ENCODE results near the gene HUS1B. TPM values are rescaled to one million over a fixed set of nuclear protein-coding genes. Genes with fewer than 3 reads are reported as not detected.

The HUS1B gene
- total and polyA plus RNA-seq, 9 of the 15 experiments (the other 6 are each of a cell fraction or from before 2014, with no cell fraction given), result 0.16 to 1.4 (median 0.38) TPM; not detected in 1

DNA sequence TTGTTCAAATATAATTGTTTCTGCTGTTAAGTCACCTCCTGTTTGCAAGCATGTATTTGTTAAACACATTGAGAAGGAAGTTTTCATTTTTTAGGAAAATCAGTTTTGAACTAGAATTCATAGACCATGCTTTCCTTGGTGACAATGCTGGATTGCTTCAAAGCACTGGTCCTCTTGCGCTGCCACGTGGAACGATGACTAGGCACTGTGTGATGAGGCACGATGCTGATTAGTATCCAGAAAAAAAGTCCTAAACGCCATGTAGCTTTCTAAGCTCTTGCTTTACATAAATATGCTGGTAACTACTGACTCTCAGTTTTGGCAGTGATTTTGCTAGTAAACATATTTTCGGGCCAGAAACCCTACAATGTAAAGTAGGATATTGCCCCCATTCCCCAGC lies 47.1 kb upstream of the HUS1B start (continued):
- TF ChIP-seq JUND (IDR thresholded peaks at IDR 0.05; ENCODE audit: borderline replicate concordance, low read depth, low read length) (no peak), JUND (tag; IDR thresholded peaks at IDR 0.05; ENCODE audit: borderline replicate concordance, low read depth, low read length) (peak; percentile 20; the same call in 1 of the 3 replicates), RFX5 (IDR thresholded peaks at IDR 0.05; ENCODE audit: low read depth, low read length) (no peak), EP400 (IDR thresholded peaks at IDR 0.05) (peak; percentile 52; the same call in 1 of the 2 replicates), ZNF75A (CRISPR knock-in tag; IDR thresholded peaks at IDR 0.05) (no peak), ZNF41 (CRISPR knock-in tag; conservative IDR thresholded peaks at IDR 0.05) (no peak), ZEB2 (IDR thresholded peaks at IDR 0.05) (no peak), RCOR1 (IDR thresholded peaks at IDR 0.05; ENCODE audit: borderline replicate concordance in 1 of 2, low read depth in 2 of 2, low read length in 2 of 2) (peak in 1 of 2 experiments; percentile 25; a peak in 1 of 4 replicates), MYC (IDR thresholded peaks at IDR 0.05; ENCODE audit: low read depth, low read length) (peak; percentile 83), MYC (CRISPR knock-in tag; IDR thresholded peaks at IDR 0.05; ENCODE audit: borderline replicate concordance, low read depth) (no peak), RFX7 (CRISPR knock-in tag; IDR thresholded peaks at IDR 0.05) (no peak), SREBF1 (IDR thresholded peaks at IDR 0.05; ENCODE audit: borderline replicate concordance, low read depth, low read length) (no peak), ETS2 (tag; IDR thresholded peaks at IDR 0.05; ENCODE audit: borderline replicate concordance, poor library complexity, severe bottlenecking) (no peak), TAF9B (IDR thresholded peaks at IDR 0.05; ENCODE audit: partially characterized antibody) (no peak), CREBBP (IDR thresholded peaks at IDR 0.05; ENCODE audit: low read depth, low read length) (no peak), ZNF354B (CRISPR knock-in tag; IDR thresholded peaks at IDR 0.05) (no peak), PTTG1 (tag; IDR thresholded peaks at IDR 0.05; ENCODE audit: low read depth) (no peak), ZNF124 (CRISPR knock-in tag; IDR thresholded peaks at IDR 0.05) (no peak)
- TF ChIP-seq, protein P1, sequence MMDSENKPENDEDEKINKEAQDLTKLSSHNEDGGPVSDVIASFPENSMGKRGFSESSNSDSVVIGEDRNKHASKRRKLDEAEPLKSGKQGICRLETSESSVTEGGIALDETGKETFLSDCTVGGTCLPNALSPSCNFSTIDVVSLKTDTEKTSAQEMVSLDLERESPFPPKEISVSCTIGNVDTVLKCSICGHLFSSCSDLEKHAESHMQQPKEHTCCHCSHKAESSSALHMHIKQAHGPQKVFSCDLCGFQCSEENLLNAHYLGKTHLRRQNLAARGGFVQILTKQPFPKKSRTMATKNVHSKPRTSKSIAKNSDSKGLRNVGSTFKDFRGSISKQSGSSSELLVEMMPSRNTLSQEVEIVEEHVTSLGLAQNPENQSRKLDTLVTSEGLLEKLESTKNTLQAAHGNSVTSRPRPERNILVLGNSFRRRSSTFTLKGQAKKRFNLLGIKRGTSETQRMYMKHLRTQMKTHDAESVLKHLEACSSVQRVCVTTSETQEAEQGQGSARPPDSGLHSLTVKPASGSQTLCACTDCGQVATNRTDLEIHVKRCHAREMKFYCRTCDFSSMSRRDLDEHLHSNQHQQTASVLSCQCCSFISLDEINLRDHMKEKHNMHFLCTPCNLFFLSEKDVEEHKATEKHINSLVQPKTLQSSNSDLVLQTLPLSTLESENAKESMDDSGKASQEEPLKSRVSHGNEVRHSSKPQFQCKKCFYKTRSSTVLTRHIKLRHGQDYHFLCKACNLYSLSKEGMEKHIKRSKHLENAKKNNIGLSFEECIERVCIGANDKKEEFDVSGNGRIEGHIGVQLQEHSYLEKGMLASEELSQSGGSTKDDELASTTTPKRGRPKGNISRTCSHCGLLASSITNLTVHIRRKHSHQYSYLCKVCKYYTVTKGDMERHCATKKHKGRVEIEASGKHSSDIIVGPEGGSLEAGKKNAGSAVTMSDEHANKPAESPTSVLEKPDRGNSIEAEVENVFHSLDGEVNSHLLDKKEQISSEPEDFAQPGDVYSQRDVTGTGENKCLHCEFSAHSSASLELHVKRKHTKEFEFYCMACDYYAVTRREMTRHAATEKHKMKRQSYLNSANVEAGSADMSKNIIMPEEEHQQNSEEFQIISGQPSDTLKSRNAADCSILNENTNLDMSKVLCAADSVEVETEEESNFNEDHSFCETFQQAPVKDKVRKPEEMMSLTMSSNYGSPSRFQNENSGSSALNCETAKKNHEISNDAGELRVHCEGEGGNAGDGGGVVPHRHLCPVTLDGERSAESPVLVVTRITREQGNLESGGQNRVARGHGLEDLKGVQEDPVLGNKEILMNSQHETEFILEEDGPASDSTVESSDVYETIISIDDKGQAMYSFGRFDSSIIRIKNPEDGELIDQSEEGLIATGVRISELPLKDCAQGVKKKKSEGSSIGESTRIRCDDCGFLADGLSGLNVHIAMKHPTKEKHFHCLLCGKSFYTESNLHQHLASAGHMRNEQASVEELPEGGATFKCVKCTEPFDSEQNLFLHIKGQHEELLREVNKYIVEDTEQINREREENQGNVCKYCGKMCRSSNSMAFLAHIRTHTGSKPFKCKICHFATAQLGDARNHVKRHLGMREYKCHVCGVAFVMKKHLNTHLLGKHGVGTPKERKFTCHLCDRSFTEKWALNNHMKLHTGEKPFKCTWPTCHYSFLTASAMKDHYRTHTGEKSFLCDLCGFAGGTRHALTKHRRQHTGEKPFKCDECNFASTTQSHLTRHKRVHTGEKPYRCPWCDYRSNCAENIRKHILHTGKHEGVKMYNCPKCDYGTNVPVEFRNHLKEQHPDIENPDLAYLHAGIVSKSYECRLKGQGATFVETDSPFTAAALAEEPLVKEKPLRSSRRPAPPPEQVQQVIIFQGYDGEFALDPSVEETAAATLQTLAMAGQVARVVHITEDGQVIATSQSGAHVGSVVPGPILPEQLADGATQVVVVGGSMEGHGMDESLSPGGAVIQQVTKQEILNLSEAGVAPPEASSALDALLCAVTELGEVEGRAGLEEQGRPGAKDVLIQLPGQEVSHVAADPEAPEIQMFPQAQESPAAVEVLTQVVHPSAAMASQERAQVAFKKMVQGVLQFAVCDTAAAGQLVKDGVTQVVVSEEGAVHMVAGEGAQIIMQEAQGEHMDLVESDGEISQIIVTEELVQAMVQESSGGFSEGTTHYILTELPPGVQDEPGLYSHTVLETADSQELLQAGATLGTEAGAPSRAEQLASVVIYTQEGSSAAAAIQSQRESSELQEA (IDR thresholded peaks at IDR 0.05; ENCODE audit: low read depth), result no peak
- TF ChIP-seq, protein P2, sequence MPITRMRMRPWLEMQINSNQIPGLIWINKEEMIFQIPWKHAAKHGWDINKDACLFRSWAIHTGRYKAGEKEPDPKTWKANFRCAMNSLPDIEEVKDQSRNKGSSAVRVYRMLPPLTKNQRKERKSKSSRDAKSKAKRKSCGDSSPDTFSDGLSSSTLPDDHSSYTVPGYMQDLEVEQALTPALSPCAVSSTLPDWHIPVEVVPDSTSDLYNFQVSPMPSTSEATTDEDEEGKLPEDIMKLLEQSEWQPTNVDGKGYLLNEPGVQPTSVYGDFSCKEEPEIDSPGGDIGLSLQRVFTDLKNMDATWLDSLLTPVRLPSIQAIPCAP (CRISPR knock-in tag; IDR thresholded peaks at IDR 0.05; ENCODE audit: borderline replicate concordance), result no peak
- TF ChIP-seq, protein P3, sequence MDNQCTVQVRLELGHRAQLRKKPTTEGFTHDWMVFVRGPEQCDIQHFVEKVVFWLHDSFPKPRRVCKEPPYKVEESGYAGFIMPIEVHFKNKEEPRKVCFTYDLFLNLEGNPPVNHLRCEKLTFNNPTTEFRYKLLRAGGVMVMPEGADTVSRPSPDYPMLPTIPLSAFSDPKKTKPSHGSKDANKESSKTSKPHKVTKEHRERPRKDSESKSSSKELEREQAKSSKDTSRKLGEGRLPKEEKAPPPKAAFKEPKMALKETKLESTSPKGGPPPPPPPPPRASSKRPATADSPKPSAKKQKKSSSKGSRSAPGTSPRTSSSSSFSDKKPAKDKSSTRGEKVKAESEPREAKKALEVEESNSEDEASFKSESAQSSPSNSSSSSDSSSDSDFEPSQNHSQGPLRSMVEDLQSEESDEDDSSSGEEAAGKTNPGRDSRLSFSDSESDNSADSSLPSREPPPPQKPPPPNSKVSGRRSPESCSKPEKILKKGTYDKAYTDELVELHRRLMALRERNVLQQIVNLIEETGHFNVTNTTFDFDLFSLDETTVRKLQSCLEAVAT (IDR thresholded peaks at IDR 0.05), result no peak
